OCI-LY1 (cell line): ENCODE data around the gene DNAL4.

ENCODE experiments used
- H2AFZ ChIP-seq: fragments of 200-600 bp; sonication (generic), shearing (Covaris generic); 2 replicates; pipeline ENCODE4 v1.6.0; 2014; ENCODE audit warnings: antibody characterized with exemption, mild to moderate bottlenecking, low read length
- H3F3A ChIP-seq: fragments of 200-600 bp; sonication (generic), shearing (Covaris generic); 2 replicates; pipeline ENCODE4 v1.6.0; 2014; ENCODE audit warnings: mild to moderate bottlenecking, antibody characterized with exemption, low read length, moderate library complexity; ENCODE audit not compliant: insufficient read depth
- H3K27ac ChIP-seq: fragments of 200-600 bp; sonication (generic); 2 replicates; pipeline ENCODE4 v1.5.1; 2014; ENCODE audit warnings: low read length, mixed run types, mild to moderate bottlenecking, low read depth; ENCODE audit not compliant: poor library complexity, severe bottlenecking
- H3K27me3 ChIP-seq: fragments of 200-600 bp; sonication (generic); 2 replicates; pipeline ENCODE4 v1.6.0; 2014; ENCODE audit warnings: antibody characterized with exemption, mild to moderate bottlenecking, low read length, moderate library complexity; ENCODE audit not compliant: insufficient read depth
- H3K36me3 ChIP-seq: fragments of 200-600 bp; sonication (generic); 2 replicates; pipeline ENCODE4 v1.6.1; 2014; ENCODE audit warnings: mild to moderate bottlenecking, antibody characterized with exemption, low read length, moderate library complexity, mixed read lengths; ENCODE audit not compliant: insufficient read depth
- H3K4me1 ChIP-seq: fragments of 200-600 bp; sonication (generic); 2 replicates; pipeline ENCODE4 v1.5.1; 2014; ENCODE audit warnings: mild to moderate bottlenecking, low read length, moderate library complexity; ENCODE audit not compliant: insufficient read depth, severe bottlenecking
- H3K4me2 ChIP-seq: fragments of 200-600 bp; sonication (generic), shearing (Covaris generic); 2 replicates; pipeline ENCODE4 v1.6.1; 2014; ENCODE audit warnings: low read length
- H3K4me3 ChIP-seq: fragments of 200-600 bp; sonication (generic); 2 replicates; pipeline ENCODE4 v1.5.1; 2014; ENCODE audit warnings: low read length, low read depth, mild to moderate bottlenecking, mixed read lengths; ENCODE audit not compliant: poor library complexity, severe bottlenecking
- H3K79me2 ChIP-seq: fragments of 200-600 bp; shearing (Covaris generic); 2 replicates; pipeline ENCODE4 v1.6.1; 2016; ENCODE audit warnings: mixed run types, low read length, mixed read lengths; ENCODE audit not compliant: insufficient read depth
- H3K9ac ChIP-seq: fragments of 200-600 bp; sonication (generic), shearing (Covaris generic); 2 replicates; pipeline ENCODE4 v1.6.1; 2014; ENCODE audit warnings: mild to moderate bottlenecking, low read length, mixed read lengths
- H3K9me2 ChIP-seq: fragments of 200-600 bp; sonication (generic), shearing (Covaris generic); 2 replicates; pipeline ENCODE4 v1.6.1; 2014; ENCODE audit warnings: low read depth, mild to moderate bottlenecking, low read length, mixed read lengths
- H3K9me3 ChIP-seq: fragments of 200-600 bp; shearing (Covaris generic); 2 replicates; pipeline ENCODE4 v1.6.1; 2014; ENCODE audit warnings: low read length, mixed read lengths
- H4K20me1 ChIP-seq: fragments of 200-600 bp; sonication (generic), shearing (Covaris generic); 2 replicates; pipeline ENCODE4 v1.6.0; 2016; ENCODE audit warnings: mild to moderate bottlenecking, low read length; ENCODE audit not compliant: insufficient read depth
- CTCF ChIP-seq: fragments of 200-600 bp; sonication (generic), shearing (Covaris generic); IDR thresholded peaks from 2 replicates; pipeline ENCODE4 v1.5.1; 2017; ENCODE audit warnings: mild to moderate bottlenecking, antibody characterized with exemption, low read length, moderate library complexity, mixed read lengths
- EZH2 ChIP-seq: fragments of 200-600 bp; sonication (generic), shearing (Covaris generic); IDR thresholded peaks from 2 replicates; pipeline ENCODE4 v1.8.0; 2017; ENCODE audit warnings: borderline replicate concordance, mixed run types, mild to moderate bottlenecking, antibody characterized with exemption, low read length, moderate library complexity, mixed read lengths

The DNAL4 gene

GRCh38 chr22:38828191-38828590 lies 34.2 kb upstream of the DNAL4 start:
- H3K4me2 ChIP-seq: no peak overlapping the region
- no peaks in the 10 kb centered on the region for H3F3A ChIP-seq
- no peaks in the 10 kb centered on the region; the same call in 1 of the 2 replicates for H3K27me3 ChIP-seq
- H3K36me3 ChIP-seq: no peaks in the 10 kb centered on the region
- no peaks in the 10 kb centered on the region for H4K20me1 ChIP-seq
- H3K79me2 ChIP-seq: no peaks in the 10 kb centered on the region
- H3K9ac ChIP-seq: no peak overlapping the region
- no peak overlapping the region for H3K4me3 ChIP-seq
- H2AFZ ChIP-seq: no peak overlapping the region
- no peaks in the 10 kb centered on the region for H3K4me1 ChIP-seq
- TF ChIP-seq EZH2 (no peak), CTCF (no peak)
- H3K9me2 ChIP-seq: no peaks in the 10 kb centered on the region
- no peak overlapping the region for H3K27ac ChIP-seq
- H3K9me3 ChIP-seq: no peaks in the 10 kb centered on the region

DNA sequence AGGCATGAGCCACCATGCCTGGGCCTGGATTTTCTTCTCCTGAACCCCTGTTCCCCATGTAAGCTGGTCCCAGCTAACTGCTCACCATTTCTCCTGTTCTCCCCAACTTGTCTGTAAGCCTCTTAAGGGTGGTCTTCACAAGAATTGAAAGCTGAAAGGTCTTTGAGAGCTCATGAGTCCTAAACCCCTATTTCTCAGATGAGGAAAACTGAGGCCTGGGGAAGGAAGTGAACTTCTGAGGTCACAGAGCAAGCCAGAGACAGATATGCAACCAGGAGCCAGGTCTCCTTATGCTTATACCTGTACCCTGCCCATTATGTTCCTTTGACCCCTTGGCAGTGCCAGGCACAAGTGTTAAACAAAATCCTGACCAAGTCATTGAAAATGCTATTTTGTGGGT lies 33.6 kb upstream of the DNAL4 start:
- Histone ChIP-seq H3K4me2 (no peak overlapping the region), H3K4me3 (no peak overlapping the region), H3F3A (no peaks in the 10 kb centered on the region), H3K27ac (no peak overlapping the region), H2AFZ (no peak overlapping the region), H3K36me3 (no peaks in the 10 kb centered on the region), H3K27me3 (no peaks in the 10 kb centered on the region; the same call in 1 of the 2 replicates), H3K9me2 (no peaks in the 10 kb centered on the region), H3K9me3 (no peaks in the 10 kb centered on the region), H4K20me1 (no peaks in the 10 kb centered on the region), H3K79me2 (no peaks in the 10 kb centered on the region), H3K9ac (no peak overlapping the region), H3K4me1 (no peaks in the 10 kb centered on the region)
- TF ChIP-seq EZH2 (no peak), CTCF (no peak)

DNA sequence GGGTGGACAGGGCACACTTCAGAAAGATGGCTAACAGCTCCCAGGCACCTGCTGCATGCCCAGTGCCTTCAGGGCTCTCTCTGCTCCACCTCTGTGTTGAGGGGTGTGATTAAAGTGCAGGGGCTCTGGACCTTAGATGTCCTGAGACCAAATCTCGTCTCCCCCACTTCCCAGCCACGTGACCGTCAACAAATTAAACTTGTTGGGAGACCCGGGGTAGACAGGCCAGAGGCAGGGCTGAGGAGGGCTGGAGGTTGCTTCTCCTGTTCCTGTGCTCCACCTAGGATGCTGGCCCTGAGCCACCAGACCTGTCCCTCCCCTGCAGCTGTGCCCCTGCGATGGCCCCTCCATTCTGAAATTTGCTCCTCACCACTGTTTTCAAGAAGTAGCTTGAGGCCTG lies 32.9 kb upstream of the DNAL4 start:
- H3F3A ChIP-seq: no peaks in the 10 kb centered on the region
- H3K9ac ChIP-seq: no peak overlapping the region
- no peaks in the 10 kb centered on the region for H3K4me1 ChIP-seq
- H4K20me1 ChIP-seq: no peaks in the 10 kb centered on the region
- no peak for TF ChIP-seq CTCF
- no peaks in the 10 kb centered on the region for H3K79me2 ChIP-seq
- H3K27me3 ChIP-seq: no peaks in the 10 kb centered on the region; the same call in 1 of the 2 replicates
- no peak overlapping the region for H3K4me2 ChIP-seq
- H3K36me3 ChIP-seq: no peaks in the 10 kb centered on the region
- H3K4me3 ChIP-seq: no peak overlapping the region
- H3K27ac ChIP-seq: no peak overlapping the region
- no peaks in the 10 kb centered on the region for H3K9me3 ChIP-seq
- no peaks in the 10 kb centered on the region for H3K9me2 ChIP-seq
- no peak overlapping the region for H2AFZ ChIP-seq
